Neuronal stem cell (in vitro differentiated cells): ENCODE measurements around the gene RPL37A.

Experiments used
- DNase-seq: peaks from one replicate; pipeline ENCODE4 v3.0.0-alpha.2; 2013; ENCODE audit warnings: low spot score
- H2AFZ ChIP-seq: one replicate; pipeline ENCODE4 v1.6.1; 2013; ENCODE audit warnings: mild to moderate bottlenecking, low read length, inconsistent platforms
- H2AK5ac ChIP-seq: 2 replicates; pipeline ENCODE4 v1.6.1; 2013; ENCODE audit warnings: low read depth, mild to moderate bottlenecking, inconsistent platforms, low read length, moderate library complexity, mixed read lengths
- H2BK120ac ChIP-seq: 2 replicates; pipeline ENCODE4 v1.6.1; 2013; ENCODE audit warnings: low read depth, mild to moderate bottlenecking, inconsistent platforms, low read length, moderate library complexity, mixed read lengths
- H2BK12ac ChIP-seq: one replicate; pipeline ENCODE4 v1.6.1; 2013; ENCODE audit warnings: low read length, inconsistent platforms
- H2BK15ac ChIP-seq: 2 replicates; pipeline ENCODE4 v1.6.1; 2013; ENCODE audit warnings: mild to moderate bottlenecking, low read length, inconsistent platforms, mixed read lengths
- H2BK5ac ChIP-seq: one replicate; pipeline ENCODE4 v1.6.1; 2013; ENCODE audit warnings: inconsistent platforms, mild to moderate bottlenecking, low read length, moderate library complexity
- H3K14ac ChIP-seq: one replicate; pipeline ENCODE4 v1.6.1; 2013; ENCODE audit warnings: low read length, inconsistent platforms
- H3K18ac ChIP-seq: 2 replicates; pipeline ENCODE4 v1.6.1; 2013; ENCODE audit warnings: low read length, inconsistent platforms
- H3K23ac ChIP-seq: 2 replicates; pipeline ENCODE4 v1.6.1; 2013; ENCODE audit warnings: low read depth, mild to moderate bottlenecking, mixed read lengths, low read length, inconsistent platforms; ENCODE audit not compliant: poor library complexity
- H3K27ac ChIP-seq: replicated peaks from 3 replicates; pipeline ENCODE4 v1.5.1; 2013; ENCODE audit warnings: low read length, inconsistent platforms
- H3K27me3 ChIP-seq, 3 experiments: 2 replicates each; pipeline ENCODE4 v1.6.1; 2013; ENCODE audit warnings: low read length in 3 of 3, mild to moderate bottlenecking in 2 of 3, inconsistent platforms in 1 of 3, low read depth in 1 of 3, mixed read lengths in 1 of 3, moderate library complexity in 1 of 3; ENCODE audit not compliant: control insufficient read depth in 3 of 3, insufficient read depth in 3 of 3
- H3K36me3 ChIP-seq, 2 donors: replicated peaks in 1 of 2; 2 replicates each; pipeline ENCODE4 v1.6.1; 2013; ENCODE audit warnings: low read length in 2 of 2; ENCODE audit not compliant: control insufficient read depth in 2 of 2, insufficient read depth in 2 of 2
- H3K4ac ChIP-seq: 2 replicates; pipeline ENCODE4 v1.6.1; 2013; ENCODE audit warnings: inconsistent platforms, mild to moderate bottlenecking, low read length, moderate library complexity
- H3K4me1 ChIP-seq, 2 donors: 1 replicate in 1 of 2; 2 replicates in 1 of 2; pipeline ENCODE4 v1.6.1; 2013; ENCODE audit warnings: low read length in 2 of 2, low read depth in 1 of 2; ENCODE audit not compliant: control insufficient read depth in 2 of 2, insufficient read depth in 1 of 2
- H3K4me2 ChIP-seq: one replicate; pipeline ENCODE4 v1.6.1; 2013; ENCODE audit warnings: mild to moderate bottlenecking, low read length, inconsistent platforms; ENCODE audit not compliant: insufficient read depth, poor library complexity, severe bottlenecking
- H3K4me3 ChIP-seq, 2 donors: 2 replicates each; pipeline ENCODE4 v1.5.1; 2013; ENCODE audit warnings: low read length in 2 of 2, mild to moderate bottlenecking in 2 of 2, inconsistent platforms in 1 of 2, moderate library complexity in 1 of 2
- H3K79me1 ChIP-seq: one replicate; pipeline ENCODE4 v1.6.1; 2013; ENCODE audit warnings: low read depth, mild to moderate bottlenecking, inconsistent platforms, low read length, moderate library complexity
- H3K9ac ChIP-seq: one replicate; pipeline ENCODE4 v1.6.1; 2013; ENCODE audit warnings: mild to moderate bottlenecking, low read depth, low read length, inconsistent platforms; ENCODE audit not compliant: poor library complexity
- H3K9me3 ChIP-seq, 2 donors: replicated peaks in 1 of 2; 2 replicates each; pipeline versions ENCODE3 to v1.6.1; 2013; ENCODE audit warnings: low read length in 2 of 2, mild to moderate bottlenecking in 2 of 2, inconsistent platforms in 1 of 2, low read depth in 1 of 2, mixed read lengths in 1 of 2, moderate library complexity in 1 of 2; ENCODE audit not compliant: control insufficient read depth in 2 of 2, insufficient read depth in 1 of 2
- H4K8ac ChIP-seq: one replicate; pipeline ENCODE4 v1.6.1; 2013; ENCODE audit warnings: low read depth, mild to moderate bottlenecking, inconsistent platforms, low read length, moderate library complexity
- H4K91ac ChIP-seq: one replicate; pipeline ENCODE4 v1.6.1; 2013; ENCODE audit warnings: low read length, low read depth, mild to moderate bottlenecking, inconsistent platforms; ENCODE audit not compliant: poor library complexity
- WGBS, 2 donors: extraction: QIAGEN DNeasy Blood & Tissue Kit; methylation state at CpG; one replicate each; pipeline ENCODE4 v1.1.7; 2013; ENCODE audit warnings: missing lambda C conversion rate in 2 of 2, mixed read lengths in 1 of 2; ENCODE audit not compliant: insufficient read length in 2 of 2, insufficient replicate concordance in 1 of 2; ENCODE audit errors: extremely low coverage in 2 of 2; 5-methylcytosine and 5-hydroxymethylcytosine counted together

Gene RPL37A

DNA sequence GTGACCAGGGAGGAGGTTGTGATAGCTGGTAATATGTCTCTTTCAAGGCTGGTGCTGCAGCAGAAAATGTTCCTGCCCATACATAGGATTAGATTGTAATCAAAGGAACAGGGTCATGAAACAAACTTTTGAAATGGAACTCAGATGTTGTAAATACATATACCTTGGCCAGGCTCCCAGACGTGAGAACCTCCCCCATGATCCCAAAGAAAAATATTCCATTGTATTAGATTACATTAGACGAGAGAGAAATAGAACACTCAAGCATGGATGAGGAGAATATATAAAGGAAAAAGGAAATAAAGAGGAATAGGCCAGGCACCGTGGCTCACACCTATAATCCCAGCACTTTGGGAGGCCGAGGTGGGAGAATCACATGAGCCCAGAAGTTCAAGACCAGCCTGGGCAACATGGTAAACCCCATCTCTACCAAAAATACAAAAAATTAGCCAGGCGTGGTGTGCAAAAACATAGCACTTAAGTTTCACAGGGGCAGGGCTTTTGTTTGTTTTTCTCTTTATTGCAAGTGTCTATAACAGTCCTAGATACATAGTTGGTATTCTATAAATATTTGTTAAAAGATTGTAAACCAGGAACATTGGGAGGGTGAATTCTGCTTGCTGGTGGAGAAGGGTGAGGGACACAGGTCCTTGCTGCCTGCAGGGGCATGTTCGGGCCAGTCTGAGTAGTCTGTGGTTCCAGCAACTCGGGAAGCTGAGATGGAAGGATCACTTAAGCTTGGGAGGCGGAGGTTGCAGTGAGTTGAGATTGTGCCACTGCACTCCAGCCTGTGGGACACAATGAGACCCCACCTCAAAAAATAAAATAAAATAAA, 52.8 kb downstream of the RPL37A start:
- H3K36me3 ChIP-seq, result no peaks in the 10 kb centered on the region
- no peak overlapping the region for H3K23ac ChIP-seq
- H2BK120ac ChIP-seq, result no peak overlapping the region
- H3K4ac ChIP-seq, result no peak overlapping the region
- H3K4me3 ChIP-seq, result no peak overlapping the region
- no peak overlapping the region for H3K18ac ChIP-seq
- no peak overlapping the region for H2AK5ac ChIP-seq
- no peak overlapping the region for H2BK12ac ChIP-seq
- no peak overlapping the region for H3K27ac ChIP-seq
- no peak overlapping the region for H3K4me2 ChIP-seq
- no peak overlapping the region for H2BK15ac ChIP-seq
- WGBS, 2 donors, result no CpG with 5 or more reads among the region's 8 CpGs
- no peaks in the 10 kb centered on the region for H3K27me3 ChIP-seq
- DNase-seq, result no peak
- H4K8ac ChIP-seq, result no peak overlapping the region
- no peaks in the 10 kb centered on the region for H3K79me1 ChIP-seq
- no peak overlapping the region for H2BK5ac ChIP-seq
- peaks cover 12% of the 10 kb centered on the region in 2 donors for H3K4me1 ChIP-seq
- H2AFZ ChIP-seq, result no peak overlapping the region
- H3K14ac ChIP-seq, result no peak overlapping the region
- H3K9ac ChIP-seq, result no peak overlapping the region
- no peaks in the 10 kb centered on the region for H3K9me3 ChIP-seq
- H4K91ac ChIP-seq, result no peak overlapping the region

DNA sequence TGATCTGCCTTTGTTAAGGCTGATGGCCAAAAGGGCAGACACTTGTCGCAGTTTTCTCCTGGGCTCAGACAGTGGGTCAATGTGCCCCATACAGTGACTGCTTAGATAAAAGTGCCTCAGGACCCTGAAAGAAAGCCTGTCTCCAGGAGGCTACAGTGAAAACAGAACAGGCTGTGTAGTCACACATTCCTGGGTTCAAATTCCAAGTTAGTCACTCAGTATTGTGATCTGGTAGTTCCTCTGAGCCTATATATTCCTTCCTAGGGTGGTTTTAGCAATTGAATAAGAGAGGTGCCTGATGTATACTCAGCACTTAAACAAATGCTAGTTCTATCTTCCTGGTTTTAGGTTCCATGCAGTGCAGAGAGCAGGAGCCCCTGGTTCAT, 54.4 kb downstream of the RPL37A start:
- H3K9ac ChIP-seq, result no peak overlapping the region
- no peak for DNase-seq
- H3K18ac ChIP-seq, result no peak overlapping the region
- H3K4me1 ChIP-seq, result peaks cover 21 to 28% of the 10 kb centered on the region in 2 donors
- H3K4me2 ChIP-seq, result no peak overlapping the region
- no peaks in the 10 kb centered on the region for H3K9me3 ChIP-seq
- H3K4me3 ChIP-seq, result no peak overlapping the region
- no peaks in the 10 kb centered on the region for H3K79me1 ChIP-seq
- no peak overlapping the region for H4K91ac ChIP-seq
- no peak overlapping the region for H3K23ac ChIP-seq
- WGBS, 2 donors, result no CpG with 5 or more reads among the region's 1 CpG
- H3K36me3 ChIP-seq, result no peaks in the 10 kb centered on the region
- H2BK5ac ChIP-seq, result no peak overlapping the region
- no peak overlapping the region for H2BK120ac ChIP-seq
- H3K27me3 ChIP-seq, result no peaks in the 10 kb centered on the region
- no peak overlapping the region for H2AK5ac ChIP-seq
- H2BK12ac ChIP-seq, result no peak overlapping the region
- no peak overlapping the region for H4K8ac ChIP-seq
- H3K4ac ChIP-seq, result no peak overlapping the region
- no peak overlapping the region for H3K14ac ChIP-seq
- H2AFZ ChIP-seq, result no peak overlapping the region
- no peak overlapping the region for H2BK15ac ChIP-seq
- no peak overlapping the region for H3K27ac ChIP-seq
